NCI-H748 (cell line): ENCODE results near the gene SYNJ2BP.

Experiments used
- DNase-seq: peaks from one replicate; lab custom pipeline; 2025; ENCODE audit not compliant: unreplicated experiment; lab: John Stamatoyannopoulos, UW

SYNJ2BP gene

GRCh38 chr14:70392676-70393075, 24.2 kb downstream of the SYNJ2BP start:
- no peak for DNase-seq

GRCh38 chr14:70391493-70392391, 25.1 kb downstream of the SYNJ2BP start:
- DNase-seq, result no peak

DNA sequence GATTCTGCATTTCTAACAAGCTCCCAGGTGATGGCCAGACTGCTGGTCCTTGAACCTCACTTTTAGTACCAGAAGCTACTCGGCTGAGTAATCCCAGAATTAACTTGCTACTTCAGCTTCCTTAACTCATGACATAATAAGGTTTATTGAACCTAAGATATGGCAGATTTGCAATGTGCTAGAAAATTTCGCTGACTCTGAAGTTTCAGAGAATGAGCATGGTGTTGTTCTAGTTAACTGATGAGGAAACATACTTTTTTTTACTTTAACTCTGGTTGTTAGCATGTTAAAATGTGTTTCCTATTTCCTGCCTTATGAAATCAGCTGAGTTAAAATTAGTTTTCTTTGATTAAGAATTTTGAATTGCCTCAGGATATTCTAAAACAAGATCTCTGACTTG, 34.4 kb downstream of the SYNJ2BP start:
- no peak for DNase-seq

- no peak for DNase-seq
Measured at GRCh38 chr14:70380824-70381223, 36.1 kb downstream of the SYNJ2BP start.

GRCh38 chr14:70378696-70379095, 38.2 kb downstream of the SYNJ2BP start:
- no peak for DNase-seq
